GM12878 (cell line): Measurements from ENCODE around the gene SEMA4C. TPM values are rescaled to one million over a fixed set of nuclear protein-coding genes. Genes with fewer than 3 reads are reported as not detected.

ENCODE experiments used
- BACH1 ChIP-seq: fragments of 450-650 bp; IDR thresholded peaks from 2 replicates; pipeline ENCODE4 v1.6.1; 2017; ENCODE audit warnings: mild to moderate bottlenecking, borderline replicate concordance
- BCL3 ChIP-seq: IDR thresholded peaks from 2 replicates; pipeline ENCODE4 v1.6.1; 2011; ENCODE audit warnings: borderline replicate concordance, low read depth, mild to moderate bottlenecking, moderate library complexity, low read length; ENCODE audit not compliant: insufficient read depth, poor library complexity, severe bottlenecking
- BHLHE40 ChIP-seq, 2 experiments: fragments of 450-650 bp in 1 of 2; IDR thresholded peaks; 2 replicates each; pipeline ENCODE4 v1.6.1; 2011 to 2017; ENCODE audit warnings: low read depth in 2 of 2, borderline replicate concordance in 1 of 2, improper control_type of control experiment in 1 of 2, low read length in 1 of 2, mild to moderate bottlenecking in 1 of 2
- CHD2 ChIP-seq: IDR thresholded peaks from 2 replicates; pipeline ENCODE4 v1.6.1; 2011; ENCODE audit warnings: low read depth, low read length, improper control_type of control experiment, borderline replicate concordance
- CHD4 ChIP-seq: fragments of 200-600 bp; sonication (generic); IDR thresholded peaks from 2 replicates; pipeline ENCODE4 v1.6.1; 2016; ENCODE audit warnings: mild to moderate bottlenecking
- DPF2 ChIP-seq: fragments of 450-650 bp; IDR thresholded peaks from 2 replicates; pipeline ENCODE4 v1.6.1; 2017; ENCODE audit warnings: mild to moderate bottlenecking
- FOS ChIP-seq: IDR thresholded peaks from 3 replicates; pipeline ENCODE4 v1.6.1; 2011; ENCODE audit warnings: borderline replicate concordance; ENCODE audit not compliant: insufficient read length; ENCODE audit errors: extremely low read depth
- HCFC1 ChIP-seq: fragments of 150-350 bp; IDR thresholded peaks from 2 replicates; pipeline ENCODE4 v1.6.1; 2014; ENCODE audit warnings: low read length
- MAX ChIP-seq: IDR thresholded peaks from 2 replicates; pipeline ENCODE4 v1.6.1; 2012; ENCODE audit warnings: low read depth, low read length, improper control_type of control experiment
- MTA3 ChIP-seq: IDR thresholded peaks from 2 replicates; pipeline ENCODE4 v1.6.1; 2012; ENCODE audit warnings: low read length, inconsistent platforms, borderline replicate concordance
- NFYB ChIP-seq: IDR thresholded peaks from 2 replicates; pipeline ENCODE4 v1.6.1; 2011; ENCODE audit warnings: low read depth, mild to moderate bottlenecking, low read length, improper control_type of control experiment, moderate library complexity; ENCODE audit not compliant: insufficient read depth
- NKRF ChIP-seq: fragments of 450-650 bp; conservative IDR thresholded peaks from 2 replicates; pipeline ENCODE4 v1.6.1; 2017; ENCODE audit warnings: mild to moderate bottlenecking, moderate library complexity
- NR2C1 ChIP-seq: fragments of 450-650 bp; IDR thresholded peaks from 2 replicates; pipeline ENCODE4 v1.6.1; 2017; ENCODE audit warnings: antibody characterized with exemption, mild to moderate bottlenecking, moderate library complexity
- POLR2A ChIP-seq: IDR thresholded peaks from 2 replicates; pipeline ENCODE4 v1.6.1; 2011; ENCODE audit warnings: low read depth, mild to moderate bottlenecking, low read length
- POLR2AphosphoS2 ChIP-seq: IDR thresholded peaks from 2 replicates; pipeline ENCODE4 v1.6.1; 2011; ENCODE audit warnings: low read depth, mild to moderate bottlenecking, low read length, improper control_type of control experiment, moderate library complexity
- SMAD5 ChIP-seq: IDR thresholded peaks from 2 replicates; pipeline ENCODE4 v1.6.1; 2016; ENCODE audit warnings: antibody characterized with exemption, low read depth
- STAT1 ChIP-seq: fragments of 450-650 bp; conservative IDR thresholded peaks from 2 replicates; pipeline ENCODE4 v1.6.1; 2014; ENCODE audit warnings: antibody characterized with exemption, mild to moderate bottlenecking
- TARDBP ChIP-seq: IDR thresholded peaks from 2 replicates; pipeline ENCODE4 v1.6.1; 2016; ENCODE audit warnings: borderline replicate concordance
- WRNIP1 ChIP-seq: IDR thresholded peaks from 2 replicates; pipeline ENCODE4 v1.6.1; 2011; ENCODE audit warnings: low read depth, low read length, improper control_type of control experiment, borderline replicate concordance
- YY1 ChIP-seq: IDR thresholded peaks from 2 replicates; pipeline ENCODE4 v1.6.1; 2011; ENCODE audit warnings: low read depth, mild to moderate bottlenecking, low read length
- ZNF24 ChIP-seq: fragments of 450-650 bp; IDR thresholded peaks from 2 replicates; pipeline ENCODE4 v1.6.1; 2017; ENCODE audit warnings: antibody characterized with exemption, mild to moderate bottlenecking
- ZNF592 ChIP-seq: fragments of 450-650 bp; IDR thresholded peaks from 2 replicates; pipeline ENCODE4 v1.6.1; 2017; ENCODE audit warnings: mild to moderate bottlenecking, moderate library complexity
- ZNF622 ChIP-seq: fragments of 450-650 bp; IDR thresholded peaks from 2 replicates; pipeline ENCODE4 v1.6.1; 2017; ENCODE audit warnings: mild to moderate bottlenecking, inconsistent platforms
- ZSCAN29 ChIP-seq: fragments of 450-650 bp; IDR thresholded peaks from 2 replicates; pipeline ENCODE4 v1.6.1; 2017; ENCODE audit warnings: mild to moderate bottlenecking, moderate library complexity
- polyA plus RNA-seq, 11 experiments: library from polyadenylated mRNA; depleted of rRNA in 4 of 11; unstranded in 6 of 11; stranded (reverse) in 5 of 11; fragments of >200 nt; fragmentation: Nextera tagmentation in 4 of 11; fragmentation: Illumina TruSeq in 1 of 11; extraction: Ambion mirVana in 4 of 11; extraction: Trizol in 1 of 11; gene quantifications; 1 replicate in 1 of 11; 2 replicates in 10 of 11; pipeline versions ENCODE4 v1.2.1 to v1.2.3, GENCODE V29; 2011 to 2016; ENCODE audit warnings: inconsistent platforms in 2 of 11, missing spikeins in 2 of 11, low read depth in 1 of 11
- total RNA-seq, 4 experiments: library from RNA; depleted of rRNA in 3 of 4; stranded (reverse); fragments of >200 nt in 3 of 4; fragmentation: Illumina TruSeq in 1 of 4; extraction: Trizol in 1 of 4; gene quantifications; 2 replicates each; pipeline versions ENCODE4 v1.2.1 to v1.2.3, GENCODE V29; 2013 to 2021

SEMA4C gene
- total and polyA plus RNA-seq, 10 of the 15 experiments (the other 5 are each of a cell fraction or from before 2014, with no cell fraction given), result 0.06 to 21.6 (median 6.8) TPM

GRCh38 chr2:96816127-96816835, 53.6 kb downstream of the SEMA4C start, which contains the start of gene CNNM3 (continued):
- TF ChIP-seq NFYB (peak; percentile 77; the same call in 1 of the 2 replicates), POLR2A (peak; percentile 94), ZSCAN29 (peak; percentile 72), NKRF (peak; percentile 86), BCL3 (no peak), FOS (peak; percentile 33), MTA3 (no peak), MAX (peak; percentile 12), SMAD5 (no peak), ZNF24 (0 out of 2 replicates have a peak, but pooled peaks have one; percentile 20), HCFC1 (0 out of 2 replicates have a peak, but pooled peaks have one; percentile 7), TARDBP (no peak), BACH1 (peak; percentile 60), NR2C1 (peak; percentile 37; the same call in 1 of the 2 replicates), CHD4 (no peak), ZNF592 (peak; percentile 17), POLR2AphosphoS2 (peak; percentile 71; the same call in 1 of the 2 replicates), DPF2 (peak; percentile 62; the same call in 1 of the 2 replicates), STAT1 (no peak), CHD2 (peak; percentile 81), BHLHE40 (IDR thresholded peaks at IDR 0.05; ENCODE audit: borderline replicate concordance in 1 of 2, low read depth in 2 of 2, low read length in 1 of 2) (peak; percentile 12 to 55; a peak in 1 of 4 replicates), ZNF622 (peak; percentile 63; the same call in 1 of the 2 replicates), WRNIP1 (no peak), YY1 (peak; percentile 91)
